Neural cell (in vitro differentiated cells): ENCODE results near the gene FAM135A. TPM values are rescaled to one million over a fixed set of nuclear protein-coding genes. Genes with fewer than 3 reads are reported as not detected.

Experiments used
- H2AFZ ChIP-seq: fragments of 200-600, 300-800 bp; sonication (generic), shearing (Covaris generic); 2 replicates; pipeline ENCODE4 v1.6.0; 2014; ENCODE audit warnings: low read depth, mild to moderate bottlenecking, antibody characterized with exemption, low read length, moderate library complexity
- H3F3A ChIP-seq: fragments of 200-600 bp; shearing (Covaris generic); 2 replicates; pipeline ENCODE4 v1.6.1; 2016; ENCODE audit warnings: mild to moderate bottlenecking, moderate library complexity, mixed read lengths, antibody characterized with exemption, low read length; ENCODE audit not compliant: insufficient read depth, poor library complexity, severe bottlenecking
- H3K27ac ChIP-seq: fragments of 200-600, 300-800 bp; sonication (generic), shearing (Covaris generic); 2 replicates; pipeline ENCODE4 v1.5.1; 2014; ENCODE audit warnings: mild to moderate bottlenecking, low read length, moderate library complexity
- H3K27me3 ChIP-seq: fragments of 300-800, 200-600 bp; sonication (generic), shearing (Covaris generic); 2 replicates; pipeline ENCODE4 v1.6.0; 2014; ENCODE audit warnings: mild to moderate bottlenecking, low read depth, low read length, moderate library complexity; ENCODE audit not compliant: insufficient read depth
- H3K36me3 ChIP-seq: fragments of 300-800, 200-600 bp; sonication (generic), shearing (Covaris generic); 2 replicates; pipeline ENCODE4 v1.5.1; 2014; ENCODE audit warnings: mild to moderate bottlenecking, antibody characterized with exemption, low read length, moderate library complexity; ENCODE audit not compliant: insufficient read depth
- H3K4me2 ChIP-seq: fragments of 300-800, 200-600 bp; sonication (generic), shearing (Covaris generic); 2 replicates; pipeline ENCODE4 v1.6.0; 2014; ENCODE audit warnings: mild to moderate bottlenecking, low read length
- H3K4me3 ChIP-seq: fragments of 300-800, 200-600 bp; sonication (generic), shearing (Covaris generic); 2 replicates; pipeline ENCODE4 v1.5.1; 2014; ENCODE audit warnings: mild to moderate bottlenecking, low read length, moderate library complexity
- H3K79me2 ChIP-seq: fragments of 200-600 bp; shearing (Covaris generic); replicated peaks from 2 replicates; pipeline ENCODE4 v1.6.0; 2014; ENCODE audit warnings: mild to moderate bottlenecking, low read length, moderate library complexity; ENCODE audit not compliant: insufficient read depth
- H3K9ac ChIP-seq: fragments of 300-800, 200-600 bp; sonication (generic), shearing (Covaris generic); 2 replicates; pipeline ENCODE4 v1.6.1; 2016; ENCODE audit warnings: mild to moderate bottlenecking, low read length, mixed read lengths
- H3K9me2 ChIP-seq: fragments of 200-600 bp; shearing (Covaris generic); 2 replicates; pipeline ENCODE4 v1.6.1; 2016; ENCODE audit warnings: mild to moderate bottlenecking, low read length, mixed read lengths; ENCODE audit not compliant: insufficient read depth
- H3K9me3 ChIP-seq: fragments of 200-600, 300-800 bp; sonication (generic), shearing (Covaris generic); 2 replicates; pipeline ENCODE4 v1.6.1; 2016; ENCODE audit warnings: mild to moderate bottlenecking, mixed run types, low read length, moderate library complexity, mixed read lengths
- H4K20me1 ChIP-seq: fragments of 200-600 bp; shearing (Covaris generic); 2 replicates; pipeline ENCODE4 v1.6.1; 2016; ENCODE audit warnings: mild to moderate bottlenecking, mixed run types; ENCODE audit not compliant: insufficient read depth
- EP300 ChIP-seq: fragments of 450-650 bp; conservative IDR thresholded peaks from 2 replicates; pipeline ENCODE4 v1.6.1; 2014; ENCODE audit warnings: antibody characterized with exemption, mild to moderate bottlenecking, moderate library complexity; ENCODE audit not compliant: poor library complexity, severe bottlenecking
- EZH2 ChIP-seq: fragments of 200-600, 300-800 bp; shearing (Covaris generic), sonication (generic); IDR thresholded peaks from 2 replicates; pipeline ENCODE4 v1.6.1; 2014; ENCODE audit warnings: antibody characterized with exemption, low read length, borderline replicate concordance, mild to moderate bottlenecking; ENCODE audit not compliant: insufficient read depth, poor library complexity, severe bottlenecking
- MXI1 ChIP-seq: fragments of 450-650 bp; conservative IDR thresholded peaks from 2 replicates; pipeline ENCODE4 v1.6.1; 2014; ENCODE audit warnings: antibody characterized with exemption, mild to moderate bottlenecking; ENCODE audit not compliant: poor library complexity, severe bottlenecking
- POLR2AphosphoS5 ChIP-seq: IDR thresholded peaks from 2 replicates; pipeline ENCODE4 v1.6.1; 2012
- RAD21 ChIP-seq: fragments of 450-650 bp; conservative IDR thresholded peaks from 2 replicates; pipeline ENCODE4 v1.6.1; 2014; ENCODE audit warnings: antibody characterized with exemption, mild to moderate bottlenecking, moderate library complexity
- SMC3 ChIP-seq: fragments of 450-650 bp; conservative IDR thresholded peaks from 2 replicates; pipeline ENCODE4 v1.6.1; 2014; ENCODE audit warnings: antibody characterized with exemption, mild to moderate bottlenecking, moderate library complexity; ENCODE audit not compliant: poor library complexity
- TAF1 ChIP-seq: IDR thresholded peaks from 2 replicates; pipeline ENCODE4 v1.6.1; 2012; ENCODE audit warnings: low read depth
- polyA plus RNA-seq: library from polyadenylated mRNA; depleted of rRNA; stranded (reverse); fragments of >200 nt; gene quantifications from 2 replicates; pipeline ENCODE4 v1.2.3, GENCODE V29; 2014
- TF ChIP-seq, protein P1 (sequence below): IDR thresholded peaks from 2 replicates; pipeline ENCODE4 v1.6.1; 2012; ENCODE audit warnings: borderline replicate concordance
- TF ChIP-seq, protein P2 (sequence below): fragments of 450-650 bp; IDR thresholded peaks from 2 replicates; pipeline ENCODE4 v1.5.1; 2014; ENCODE audit warnings: antibody characterized with exemption, mild to moderate bottlenecking, moderate library complexity; ENCODE audit not compliant: poor library complexity, severe bottlenecking

FAM135A gene
- polyA plus RNA-seq, 1 donor from 2014 or later, result 31.4 TPM

DNA sequence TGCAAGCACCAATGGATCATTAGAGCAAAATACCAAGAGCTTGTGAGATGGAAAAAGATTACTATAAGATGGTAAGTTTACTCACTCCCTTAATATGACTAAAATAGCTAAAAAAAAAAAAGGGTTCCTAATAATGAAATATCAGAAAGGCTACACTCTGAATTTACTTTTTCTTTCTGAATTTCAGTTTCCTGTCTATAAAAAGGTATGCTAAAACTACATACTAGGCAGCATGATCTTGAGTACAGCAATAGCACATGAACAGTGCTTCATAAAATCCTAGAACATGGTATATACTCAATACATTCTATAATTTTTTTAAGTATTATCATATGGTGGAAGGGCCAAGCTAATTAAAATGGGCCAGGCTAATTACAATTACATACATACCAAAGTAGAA lies 24.0 kb upstream of the FAM135A start:
- Histone ChIP-seq H3K9me3 (no peaks in the 10 kb centered on the region), H3F3A (no peaks in the 10 kb centered on the region), H3K27ac (no peak overlapping the region), H3K9ac (no peak overlapping the region), H3K36me3 (no peaks in the 10 kb centered on the region), H4K20me1 (no peaks in the 10 kb centered on the region), H3K4me2 (no peak overlapping the region), H3K4me3 (no peak overlapping the region), H3K27me3 (no peaks in the 10 kb centered on the region), H2AFZ (no peak overlapping the region), H3K9me2 (no peaks in the 10 kb centered on the region), H3K79me2 (no peaks in the 10 kb centered on the region)
- TF ChIP-seq POLR2AphosphoS5 (no peak), EZH2 (no peak), TAF1 (no peak), EP300 (no peak), SMC3 (no peak), RAD21 (no peak), MXI1 (no peak)
- TF ChIP-seq, protein P1, sequence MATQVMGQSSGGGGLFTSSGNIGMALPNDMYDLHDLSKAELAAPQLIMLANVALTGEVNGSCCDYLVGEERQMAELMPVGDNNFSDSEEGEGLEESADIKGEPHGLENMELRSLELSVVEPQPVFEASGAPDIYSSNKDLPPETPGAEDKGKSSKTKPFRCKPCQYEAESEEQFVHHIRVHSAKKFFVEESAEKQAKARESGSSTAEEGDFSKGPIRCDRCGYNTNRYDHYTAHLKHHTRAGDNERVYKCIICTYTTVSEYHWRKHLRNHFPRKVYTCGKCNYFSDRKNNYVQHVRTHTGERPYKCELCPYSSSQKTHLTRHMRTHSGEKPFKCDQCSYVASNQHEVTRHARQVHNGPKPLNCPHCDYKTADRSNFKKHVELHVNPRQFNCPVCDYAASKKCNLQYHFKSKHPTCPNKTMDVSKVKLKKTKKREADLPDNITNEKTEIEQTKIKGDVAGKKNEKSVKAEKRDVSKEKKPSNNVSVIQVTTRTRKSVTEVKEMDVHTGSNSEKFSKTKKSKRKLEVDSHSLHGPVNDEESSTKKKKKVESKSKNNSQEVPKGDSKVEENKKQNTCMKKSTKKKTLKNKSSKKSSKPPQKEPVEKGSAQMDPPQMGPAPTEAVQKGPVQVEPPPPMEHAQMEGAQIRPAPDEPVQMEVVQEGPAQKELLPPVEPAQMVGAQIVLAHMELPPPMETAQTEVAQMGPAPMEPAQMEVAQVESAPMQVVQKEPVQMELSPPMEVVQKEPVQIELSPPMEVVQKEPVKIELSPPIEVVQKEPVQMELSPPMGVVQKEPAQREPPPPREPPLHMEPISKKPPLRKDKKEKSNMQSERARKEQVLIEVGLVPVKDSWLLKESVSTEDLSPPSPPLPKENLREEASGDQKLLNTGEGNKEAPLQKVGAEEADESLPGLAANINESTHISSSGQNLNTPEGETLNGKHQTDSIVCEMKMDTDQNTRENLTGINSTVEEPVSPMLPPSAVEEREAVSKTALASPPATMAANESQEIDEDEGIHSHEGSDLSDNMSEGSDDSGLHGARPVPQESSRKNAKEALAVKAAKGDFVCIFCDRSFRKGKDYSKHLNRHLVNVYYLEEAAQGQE, result no peak
- TF ChIP-seq, protein P2, sequence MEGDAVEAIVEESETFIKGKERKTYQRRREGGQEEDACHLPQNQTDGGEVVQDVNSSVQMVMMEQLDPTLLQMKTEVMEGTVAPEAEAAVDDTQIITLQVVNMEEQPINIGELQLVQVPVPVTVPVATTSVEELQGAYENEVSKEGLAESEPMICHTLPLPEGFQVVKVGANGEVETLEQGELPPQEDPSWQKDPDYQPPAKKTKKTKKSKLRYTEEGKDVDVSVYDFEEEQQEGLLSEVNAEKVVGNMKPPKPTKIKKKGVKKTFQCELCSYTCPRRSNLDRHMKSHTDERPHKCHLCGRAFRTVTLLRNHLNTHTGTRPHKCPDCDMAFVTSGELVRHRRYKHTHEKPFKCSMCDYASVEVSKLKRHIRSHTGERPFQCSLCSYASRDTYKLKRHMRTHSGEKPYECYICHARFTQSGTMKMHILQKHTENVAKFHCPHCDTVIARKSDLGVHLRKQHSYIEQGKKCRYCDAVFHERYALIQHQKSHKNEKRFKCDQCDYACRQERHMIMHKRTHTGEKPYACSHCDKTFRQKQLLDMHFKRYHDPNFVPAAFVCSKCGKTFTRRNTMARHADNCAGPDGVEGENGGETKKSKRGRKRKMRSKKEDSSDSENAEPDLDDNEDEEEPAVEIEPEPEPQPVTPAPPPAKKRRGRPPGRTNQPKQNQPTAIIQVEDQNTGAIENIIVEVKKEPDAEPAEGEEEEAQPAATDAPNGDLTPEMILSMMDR, result no peak

DNA sequence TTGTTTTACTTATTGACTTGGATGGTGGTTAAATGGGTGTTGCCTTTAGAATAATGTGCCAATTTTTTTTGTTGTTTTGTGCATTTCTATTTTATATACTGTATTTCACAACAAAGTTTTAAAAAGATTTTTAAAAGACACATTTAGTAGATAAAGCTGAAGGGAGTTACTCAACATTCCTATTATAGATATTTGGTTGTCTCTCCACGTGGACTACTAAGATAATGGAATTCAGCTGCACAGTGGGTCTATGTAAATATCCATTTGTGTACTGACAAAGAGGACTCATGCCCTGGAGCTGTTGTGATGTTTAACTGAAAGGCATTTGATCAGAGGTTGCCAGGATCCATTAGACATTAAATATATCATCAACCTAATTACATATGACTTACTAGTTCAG lies 23.2 kb upstream of the FAM135A start:
- Histone ChIP-seq H3K79me2 (no peaks in the 10 kb centered on the region), H3K4me2 (no peak overlapping the region), H3K27ac (no peak overlapping the region), H3K9me2 (no peaks in the 10 kb centered on the region), H3K27me3 (no peaks in the 10 kb centered on the region), H3K9ac (no peak overlapping the region), H3F3A (no peaks in the 10 kb centered on the region), H3K9me3 (no peaks in the 10 kb centered on the region), H3K4me3 (no peak overlapping the region), H3K36me3 (no peaks in the 10 kb centered on the region), H4K20me1 (no peaks in the 10 kb centered on the region), H2AFZ (no peak overlapping the region)
- TF ChIP-seq MXI1 (no peak), EZH2 (no peak)

DNA sequence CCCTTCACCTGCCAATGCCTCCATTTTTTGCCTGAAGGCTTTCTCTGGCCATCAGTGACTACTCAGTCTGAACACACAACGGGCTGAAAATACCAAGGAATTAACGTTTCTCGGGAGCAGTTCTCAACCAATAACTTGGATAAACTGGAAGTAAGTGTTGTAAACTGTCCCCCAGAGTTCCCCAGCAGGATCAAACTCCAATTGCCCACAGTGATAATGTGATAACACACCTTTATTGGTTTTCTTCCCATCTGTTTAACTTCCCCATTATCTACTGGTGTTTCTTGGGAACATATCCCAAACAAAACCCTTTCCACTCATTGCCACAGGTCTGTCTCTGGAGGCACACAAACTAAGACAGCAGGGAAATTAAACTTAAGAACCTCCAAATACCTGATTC lies 21.8 kb upstream of the FAM135A start:
- TF ChIP-seq TAF1, result no peak
- no peak for TF ChIP-seq EZH2
- no peak for TF ChIP-seq EP300
- TF ChIP-seq POLR2AphosphoS5, result no peak
- TF ChIP-seq, protein P2, result no peak
- TF ChIP-seq MXI1, result no peak
- TF ChIP-seq, protein P1, result no peak
- TF ChIP-seq SMC3, result no peak
- TF ChIP-seq RAD21, result no peak
- Histone ChIP-seq H3K9me2 (no peaks in the 10 kb centered on the region), H3K36me3 (no peaks in the 10 kb centered on the region), H4K20me1 (no peaks in the 10 kb centered on the region), H2AFZ (no peak overlapping the region), H3F3A (no peaks in the 10 kb centered on the region), H3K27ac (no peak overlapping the region), H3K9me3 (no peaks in the 10 kb centered on the region), H3K27me3 (no peaks in the 10 kb centered on the region), H3K4me3 (no peak overlapping the region), H3K4me2 (no peak overlapping the region), H3K79me2 (no peaks in the 10 kb centered on the region), H3K9ac (no peak overlapping the region)
